ENCODE results near the gene ANKRD9. TPM values are rescaled to one million over a fixed set of nuclear protein-coding genes. Genes with fewer than 3 reads are reported as not detected.
A peak's percentile ranks its signal among the peaks of the same experiment; 100 is the strongest.
"Not testable (repeated sequence)": the region's sequence is repeated elsewhere in the genome, so short reads cannot be mapped to it uniquely, and the experiment has no call there.

ANKRD9 gene
- total RNA-seq, 4 donors from 2014 or later: 1.8 to 16.5 (median 7.5) TPM

DNA sequence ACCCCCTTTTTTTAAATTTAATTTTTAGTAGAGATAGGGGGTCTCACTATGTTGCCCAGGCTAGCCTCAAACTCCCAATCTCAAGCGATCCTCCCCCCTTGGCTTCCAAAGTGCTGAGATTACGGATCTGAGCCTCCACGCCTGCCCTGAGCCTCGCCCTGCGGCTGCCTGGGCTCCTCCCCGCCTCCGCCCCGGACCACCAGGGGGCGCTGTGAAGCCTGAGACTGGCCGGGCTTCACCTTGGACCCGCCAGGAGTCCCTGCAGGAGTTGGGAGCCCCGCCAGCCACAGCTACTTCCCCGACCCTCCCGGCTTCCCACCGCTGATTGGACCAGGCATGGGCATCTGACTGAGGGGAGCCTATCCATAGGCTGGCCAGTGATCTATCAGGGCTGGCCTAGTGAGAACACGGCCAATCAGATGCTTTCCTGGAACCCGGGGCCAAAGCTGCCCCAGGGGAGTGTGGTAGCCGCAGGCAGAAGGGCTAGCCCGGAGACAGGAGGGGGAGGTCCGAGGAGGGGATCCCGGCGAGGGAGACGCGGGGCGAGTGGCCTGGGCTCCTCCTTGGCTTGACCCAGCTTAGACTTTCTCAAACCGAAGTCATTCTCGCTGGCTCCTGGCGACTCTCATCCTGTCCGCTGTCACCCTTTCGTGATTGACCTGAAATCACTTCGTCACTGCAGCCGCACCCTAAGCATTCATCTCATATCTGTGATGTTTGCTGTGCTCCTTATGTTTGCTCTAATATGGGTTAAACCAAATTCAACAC is 15.1 kb upstream of the ANKRD9 start:
- Histone ChIP-seq H3K4me1 (no peaks in the 10 kb centered on the region), H3K4me3 (peak overlapping the region; percentile 47 to 57), H3K36me3 (no peaks in the 10 kb centered on the region), H3K9me3 (no peaks in the 10 kb centered on the region), H3K27me3 (no peaks in the 10 kb centered on the region), H3K27ac (peak overlapping the region; percentile 76 to 80)
- intact Hi-C loops (cut with DNase I; ENCODE audit: low total_unique reads): no loop called here
- peak; percentile 7 to 35 for TF ChIP-seq POLR2A (IDR thresholded peaks at IDR 0.05)
- TF ChIP-seq, protein P1, sequence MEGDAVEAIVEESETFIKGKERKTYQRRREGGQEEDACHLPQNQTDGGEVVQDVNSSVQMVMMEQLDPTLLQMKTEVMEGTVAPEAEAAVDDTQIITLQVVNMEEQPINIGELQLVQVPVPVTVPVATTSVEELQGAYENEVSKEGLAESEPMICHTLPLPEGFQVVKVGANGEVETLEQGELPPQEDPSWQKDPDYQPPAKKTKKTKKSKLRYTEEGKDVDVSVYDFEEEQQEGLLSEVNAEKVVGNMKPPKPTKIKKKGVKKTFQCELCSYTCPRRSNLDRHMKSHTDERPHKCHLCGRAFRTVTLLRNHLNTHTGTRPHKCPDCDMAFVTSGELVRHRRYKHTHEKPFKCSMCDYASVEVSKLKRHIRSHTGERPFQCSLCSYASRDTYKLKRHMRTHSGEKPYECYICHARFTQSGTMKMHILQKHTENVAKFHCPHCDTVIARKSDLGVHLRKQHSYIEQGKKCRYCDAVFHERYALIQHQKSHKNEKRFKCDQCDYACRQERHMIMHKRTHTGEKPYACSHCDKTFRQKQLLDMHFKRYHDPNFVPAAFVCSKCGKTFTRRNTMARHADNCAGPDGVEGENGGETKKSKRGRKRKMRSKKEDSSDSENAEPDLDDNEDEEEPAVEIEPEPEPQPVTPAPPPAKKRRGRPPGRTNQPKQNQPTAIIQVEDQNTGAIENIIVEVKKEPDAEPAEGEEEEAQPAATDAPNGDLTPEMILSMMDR (IDR thresholded peaks at IDR 0.05): peak; percentile 97 to 99 (median 98)
- DNase-seq: peak; percentile 96 to 97

DNA sequence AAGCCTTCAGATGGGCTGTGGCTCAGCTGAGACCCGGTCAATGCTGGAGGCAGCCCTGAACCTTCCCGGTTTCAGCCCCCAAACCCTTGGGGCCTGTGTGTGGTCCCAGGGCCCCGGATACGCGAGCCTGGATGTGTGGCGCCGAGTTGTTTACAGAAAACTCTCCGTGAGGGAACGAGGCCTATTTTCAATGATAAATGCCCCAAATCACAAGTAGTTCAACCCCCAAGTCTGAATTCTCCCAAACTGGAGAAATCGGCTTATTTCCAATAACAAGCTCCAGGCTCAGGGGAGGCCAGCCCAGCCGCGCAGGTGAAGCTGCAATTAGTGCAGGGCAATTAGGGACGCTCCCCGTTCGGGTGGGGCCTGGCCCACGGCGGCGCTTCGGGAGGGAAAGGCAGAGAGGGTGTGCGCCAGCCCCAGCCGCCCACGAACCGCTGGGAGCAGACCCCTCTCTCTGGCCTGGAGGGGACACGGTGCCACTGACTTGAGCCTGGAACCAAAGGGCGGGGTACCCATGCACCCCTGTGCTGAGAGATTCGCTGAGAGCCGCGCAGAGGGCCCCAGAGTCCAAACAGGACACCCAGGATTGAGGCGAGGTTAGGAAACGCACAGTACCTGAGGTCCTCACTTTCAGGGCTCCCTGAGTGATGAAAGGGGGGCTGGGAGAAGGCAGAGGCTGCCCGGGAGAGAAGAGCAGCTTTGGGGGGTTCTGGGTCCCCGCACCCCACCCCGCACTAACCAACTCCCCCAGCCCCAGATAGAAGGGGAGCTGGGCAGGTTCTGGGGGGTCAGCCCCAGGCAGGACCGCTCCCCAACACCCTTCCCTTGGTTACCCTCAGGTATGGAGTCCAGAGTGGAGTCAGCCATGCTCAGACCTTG is 14.2 kb upstream of the ANKRD9 start:
- DNase-seq: no peak
- no peaks in the 10 kb centered on the region for H3K4me1 ChIP-seq
- no peaks in the 10 kb centered on the region for H3K27me3 ChIP-seq
- peak overlapping the region; percentile 76 to 80 for H3K27ac ChIP-seq
- no peaks in the 10 kb centered on the region for H3K9me3 ChIP-seq
- no peaks in the 10 kb centered on the region for H3K36me3 ChIP-seq
- peak overlapping the region; percentile 47 to 57 for H3K4me3 ChIP-seq
- TF ChIP-seq POLR2A (IDR thresholded peaks at IDR 0.05): no peak
- TF ChIP-seq, protein P1 (IDR thresholded peaks at IDR 0.05): no peak
- intact Hi-C loops (cut with DNase I; ENCODE audit: low total_unique reads): no loop called here

DNA sequence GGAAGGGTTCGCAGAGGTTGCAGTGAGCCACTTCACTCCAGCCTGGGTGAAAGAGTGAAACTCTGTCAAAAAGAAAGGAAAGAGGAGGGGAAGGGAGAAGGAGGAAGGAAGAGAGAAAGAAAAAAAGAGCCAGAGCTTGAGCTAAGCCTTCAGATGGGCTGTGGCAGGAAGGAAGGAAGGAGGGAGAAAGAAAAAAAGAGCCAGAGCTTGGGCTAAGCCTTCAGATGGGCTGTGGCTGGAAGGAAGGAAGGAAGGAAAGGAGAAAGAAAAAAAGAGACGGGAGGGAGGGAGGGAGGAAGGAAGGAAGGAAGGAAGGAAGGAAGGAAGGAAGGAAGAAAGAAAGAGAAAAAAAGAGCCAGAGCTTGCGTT is 13.6 kb upstream of the ANKRD9 start:
- DNase-seq: no peak
- no peak overlapping the region for H3K27ac ChIP-seq
- intact Hi-C loops (cut with DNase I; ENCODE audit: low total_unique reads): no loop called here

DNA sequence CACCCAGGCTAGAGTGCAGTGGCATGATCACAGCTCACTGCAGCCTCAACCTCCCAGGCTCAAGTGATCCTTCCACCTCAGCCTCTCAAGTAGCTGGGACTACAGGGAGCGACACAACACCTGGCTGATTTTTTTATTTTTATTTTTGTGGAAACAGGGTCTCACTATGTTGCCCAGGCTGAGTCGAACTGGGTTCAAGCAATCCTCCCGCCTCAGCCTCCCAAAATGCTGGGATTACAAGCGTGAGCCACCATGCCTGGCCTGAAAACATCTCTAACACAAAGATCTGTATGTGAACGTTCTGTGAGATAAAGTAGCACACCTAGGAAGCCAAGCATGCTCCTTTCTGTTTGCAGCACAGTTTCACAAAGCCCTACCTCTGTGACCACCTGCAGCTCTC is 10.1 kb upstream of the ANKRD9 start:
- intact Hi-C loops (cut with DNase I; ENCODE audit: low total_unique reads); H3K27me3 ChIP-seq: not testable (repeated sequence)

More for the DNA sequence above, 13.6 kb upstream of the ANKRD9 start:
- H3K4me3 ChIP-seq: no peak overlapping the region
- H3K36me3 ChIP-seq: no peaks in the 10 kb centered on the region
- no peaks in the 10 kb centered on the region for H3K9me3 ChIP-seq
- no peaks in the 10 kb centered on the region for H3K27me3 ChIP-seq
- no peak for TF ChIP-seq POLR2A (IDR thresholded peaks at IDR 0.05)
- TF ChIP-seq, protein P1 (IDR thresholded peaks at IDR 0.05): no peak
- no peaks in the 10 kb centered on the region for H3K4me1 ChIP-seq

DNA sequence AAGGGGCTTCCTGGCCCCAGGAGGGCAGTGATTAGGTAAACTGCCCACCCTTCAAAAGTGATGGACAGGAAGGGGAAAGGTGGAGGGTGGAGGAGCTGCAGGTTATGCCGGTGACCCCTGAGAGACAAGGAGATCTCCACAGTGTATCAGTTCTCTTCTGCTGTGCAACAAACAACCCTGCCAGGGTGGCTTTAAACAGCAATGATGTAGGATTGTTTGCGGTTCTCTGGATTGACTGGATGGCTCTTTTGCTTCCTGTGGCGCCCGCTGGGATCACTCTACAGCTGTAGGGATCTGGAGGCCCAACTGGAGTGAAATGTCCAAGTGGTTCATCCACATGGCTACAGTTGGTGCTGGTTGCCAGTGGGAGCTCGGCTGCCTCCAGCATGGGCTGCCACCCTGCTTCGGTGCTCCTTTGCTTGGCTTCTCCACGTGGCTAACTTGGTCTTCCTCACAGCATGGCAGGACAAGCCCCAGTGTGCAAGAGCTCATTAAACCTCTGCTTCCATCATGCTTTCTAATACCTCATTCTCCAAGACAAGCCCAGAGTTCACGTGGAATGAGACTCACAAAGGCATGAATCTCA is 8.6 kb upstream of the ANKRD9 start:
- H3K9me3 ChIP-seq: no peaks in the 10 kb centered on the region
- no peak for DNase-seq
- H3K27ac ChIP-seq: no peak overlapping the region
- no peaks in the 10 kb centered on the region for H3K36me3 ChIP-seq
- H3K4me3 ChIP-seq: no peak overlapping the region
- H3K4me1 ChIP-seq: no peaks in the 10 kb centered on the region
- intact Hi-C loops (cut with DNase I; ENCODE audit: low total_unique reads): no loop called here
- TF ChIP-seq, protein P1 (IDR thresholded peaks at IDR 0.05): no peak
- no peak for TF ChIP-seq POLR2A (IDR thresholded peaks at IDR 0.05)
- H3K27me3 ChIP-seq: no peaks in the 10 kb centered on the region

More for the DNA sequence above, 10.1 kb upstream of the ANKRD9 start:
- DNase-seq, H3K4me1 ChIP-seq, H3K36me3 ChIP-seq, H3K9me3 ChIP-seq, H3K4me3 ChIP-seq, H3K27ac ChIP-seq: not testable (repeated sequence)

All from uterus (tissue), 4 donors.